ENCODE results near the gene PDLIM1. TPM values are rescaled to one million over a fixed set of nuclear protein-coding genes. Genes with fewer than 3 reads are reported as not detected.

Gene PDLIM1
- total RNA-seq, 1 donor from 2014 or later = 54.7 TPM

GRCh38 chr10:95188593-95188992 lies 102.2 kb downstream of the PDLIM1 start:
- Histone ChIP-seq H3K27me3 (ENCODE audit: control insufficient read depth, insufficient read depth, low read length) (no peaks in the 10 kb centered on the region), H3K36me3 (ENCODE audit: control insufficient read depth, insufficient read depth, low read length) (no peaks in the 10 kb centered on the region), H3K4me3 (ENCODE audit: low read depth, low read length) (no peak overlapping the region)
- no peak for TF ChIP-seq CTCF (IDR thresholded peaks at IDR 0.05; ENCODE audit: insufficient read depth, low read length, poor library complexity, severe bottlenecking)
- DNase-seq (ENCODE audit: low read depth) = no peak

- H3K36me3 ChIP-seq (ENCODE audit: control insufficient read depth, insufficient read depth, low read length) = no peaks in the 10 kb centered on the region
- H3K27me3 ChIP-seq (ENCODE audit: control insufficient read depth, insufficient read depth, low read length) = no peaks in the 10 kb centered on the region
- no peak overlapping the region for H3K4me3 ChIP-seq (ENCODE audit: low read depth, low read length)
- TF ChIP-seq CTCF (IDR thresholded peaks at IDR 0.05; ENCODE audit: insufficient read depth, low read length, poor library complexity, severe bottlenecking) = no peak
- DNase-seq (ENCODE audit: low read depth) = no peak
Measured at GRCh38 chr10:95187617-95188016, 103.2 kb downstream of the PDLIM1 start.

Other genes starting within 250 kb of the PDLIM1 start
- 0.21 TPM in 1 of 2 replicates, not detected in the other for gene CYP2C8, start 221.5 kb downstream of the PDLIM1 start, total RNA-seq
- not detected in 2 replicates for gene ACSM6, start 96.8 kb downstream of the PDLIM1 start, total RNA-seq